Sigmoid colon (tissue), 4 donors: Measurements from ENCODE around the gene CD52.

Source experiments
- EP300 ChIP-seq, 4 donors: sonication (generic); formaldehyde crosslinking; IDR thresholded peaks; one replicate each; pipeline ENCODE4 v1.6.1; 2017; ENCODE audit warnings: antibody characterized with exemption in 4 of 4
- POLR2A ChIP-seq, 2 donors: fragments of 450-650 bp; IDR thresholded peaks; one replicate each; pipeline ENCODE4 v1.6.1; 2016; ENCODE audit warnings: antibody characterized with exemption in 2 of 2, mild to moderate bottlenecking in 2 of 2, moderate library complexity in 2 of 2
- TF ChIP-seq, protein P1 (sequence below), 4 experiments: fragments of 450-650 bp in 3 of 4; fragments of 200-600 bp in 1 of 4; IDR thresholded peaks; one replicate each; pipeline ENCODE4 v1.5.1; 2016 to 2019; ENCODE audit warnings: antibody characterized with exemption in 4 of 4, mild to moderate bottlenecking in 3 of 4, moderate library complexity in 2 of 4

DNA sequence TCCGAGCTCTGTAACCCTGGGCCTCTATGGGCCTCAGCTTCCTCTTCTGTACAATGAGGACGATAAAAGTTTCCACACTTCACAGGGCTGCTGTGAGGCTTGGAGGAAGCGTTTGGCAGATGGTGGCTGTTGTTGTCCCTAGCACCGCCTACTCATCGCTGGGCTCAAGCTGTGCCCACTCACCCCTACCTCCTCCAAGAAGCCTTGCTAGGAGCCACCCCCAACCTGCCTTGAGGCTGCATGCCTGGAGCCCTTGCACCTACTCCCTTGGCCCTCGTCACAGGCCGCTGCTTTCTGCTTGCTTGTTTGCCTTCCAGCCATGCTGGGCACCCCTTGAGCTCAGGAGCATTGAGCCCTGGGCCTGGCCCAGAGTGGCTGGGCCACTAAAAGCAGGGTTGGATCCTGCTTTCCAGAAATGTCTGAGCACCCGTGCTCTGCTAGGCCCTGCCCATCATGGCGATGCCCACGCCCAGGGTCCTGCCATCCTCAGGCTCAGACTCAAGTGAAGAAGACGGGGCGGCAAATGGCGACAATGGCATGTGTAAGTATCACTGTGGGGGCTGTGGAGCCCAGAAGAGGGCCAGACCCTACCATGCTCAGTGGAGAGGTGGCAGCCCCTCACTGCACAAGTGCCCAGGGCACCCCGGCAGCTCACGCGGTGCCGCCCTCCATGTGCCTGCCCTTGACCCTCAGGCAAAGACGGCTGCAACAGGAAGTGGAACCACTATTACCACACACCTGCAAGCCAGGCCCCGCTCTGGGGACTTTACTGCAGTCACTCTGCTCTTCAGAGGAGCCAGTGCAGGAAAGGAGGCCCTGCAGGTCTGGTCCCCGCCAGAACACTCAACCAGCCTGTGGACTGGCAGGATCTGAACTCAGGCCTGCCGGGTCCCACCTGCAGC, 28.3 kb upstream of the CD52 start:
- TF ChIP-seq, protein P1, sequence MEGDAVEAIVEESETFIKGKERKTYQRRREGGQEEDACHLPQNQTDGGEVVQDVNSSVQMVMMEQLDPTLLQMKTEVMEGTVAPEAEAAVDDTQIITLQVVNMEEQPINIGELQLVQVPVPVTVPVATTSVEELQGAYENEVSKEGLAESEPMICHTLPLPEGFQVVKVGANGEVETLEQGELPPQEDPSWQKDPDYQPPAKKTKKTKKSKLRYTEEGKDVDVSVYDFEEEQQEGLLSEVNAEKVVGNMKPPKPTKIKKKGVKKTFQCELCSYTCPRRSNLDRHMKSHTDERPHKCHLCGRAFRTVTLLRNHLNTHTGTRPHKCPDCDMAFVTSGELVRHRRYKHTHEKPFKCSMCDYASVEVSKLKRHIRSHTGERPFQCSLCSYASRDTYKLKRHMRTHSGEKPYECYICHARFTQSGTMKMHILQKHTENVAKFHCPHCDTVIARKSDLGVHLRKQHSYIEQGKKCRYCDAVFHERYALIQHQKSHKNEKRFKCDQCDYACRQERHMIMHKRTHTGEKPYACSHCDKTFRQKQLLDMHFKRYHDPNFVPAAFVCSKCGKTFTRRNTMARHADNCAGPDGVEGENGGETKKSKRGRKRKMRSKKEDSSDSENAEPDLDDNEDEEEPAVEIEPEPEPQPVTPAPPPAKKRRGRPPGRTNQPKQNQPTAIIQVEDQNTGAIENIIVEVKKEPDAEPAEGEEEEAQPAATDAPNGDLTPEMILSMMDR (IDR thresholded peaks at IDR 0.05), result no peak
- TF ChIP-seq EP300 (IDR thresholded peaks at IDR 0.05), result no peak
- TF ChIP-seq POLR2A (IDR thresholded peaks at IDR 0.05), result no peak
